PC-3 (cell line): ENCODE results near the gene RCN1. TPM values are rescaled to one million over a fixed set of nuclear protein-coding genes. Genes with fewer than 3 reads are reported as not detected.

Experiments used
- ATAC-seq: fragments of 200-7000 bp; cut with Tn5 transposase; 2 replicates; pipeline ENCODE4 v1.9.1; 2020; ENCODE audit warnings: mild to moderate bottlenecking, moderate library complexity
- BruUV-seq: library from RNA; stranded (reverse); fragments of 400-500 nt; replicated peaks from 2 replicates; lab custom pipeline; 2021; lab: Mats Ljungman, UMichigan
- CTCF ChIA-PET: fragments of 300-600 bp; sonication (Branson Sonifier 250); formaldehyde crosslinking; loops from one replicate; lab custom pipeline; 2022; ENCODE audit warnings: antibody characterized with exemption; lab: Charles Lee
- POLR2A ChIA-PET: fragments of 300-600 bp; sonication (Branson Sonifier 250); formaldehyde crosslinking; loops from one replicate; lab custom pipeline; 2022; ENCODE audit warnings: antibody characterized with exemption; ENCODE audit not compliant: unreplicated experiment; lab: Charles Lee
- DNase-seq: peaks from one replicate; pipeline ENCODE4 v3.0.0-alpha.2; 2015
- H2AFZ ChIP-seq: fragments of 300-600 bp; sonication (generic); 2 replicates; pipeline ENCODE4 v1.6.0; 2016; ENCODE audit warnings: antibody characterized with exemption, low read length
- H3F3A ChIP-seq: fragments of 300-600 bp; sonication (generic); one replicate; pipeline ENCODE4 v1.6.0; 2017; ENCODE audit warnings: antibody characterized with exemption, low read length, control low read depth, mild to moderate bottlenecking; ENCODE audit not compliant: unreplicated experiment
- H3K27ac ChIP-seq: fragments of 300-600 bp; sonication (generic); 2 replicates; pipeline ENCODE4 v1.5.1; 2016; ENCODE audit warnings: mild to moderate bottlenecking, low read length
- H3K27me3 ChIP-seq: fragments of 300-600 bp; sonication (generic); 2 replicates; pipeline ENCODE4 v1.6.1; 2016; ENCODE audit warnings: low read length, mixed read lengths
- H3K36me3 ChIP-seq: fragments of 300-600 bp; sonication (generic); 2 replicates; pipeline ENCODE4 v1.6.1; 2016; ENCODE audit warnings: low read depth, mixed run types, low read length, mixed read lengths
- H3K4me1 ChIP-seq: fragments of 300-600 bp; sonication (generic); 2 replicates; pipeline ENCODE4 v1.5.1; 2016; ENCODE audit warnings: low read length; ENCODE audit not compliant: insufficient read depth
- H3K4me2 ChIP-seq: fragments of 300-600 bp; sonication (generic); 2 replicates; pipeline ENCODE4 v1.6.0; 2016; ENCODE audit warnings: low read length
- H3K4me3 ChIP-seq: fragments of 300-600 bp; sonication (generic); 2 replicates; pipeline ENCODE4 v1.5.1; 2016; ENCODE audit warnings: mild to moderate bottlenecking, low read length, mixed read lengths
- H3K79me2 ChIP-seq: fragments of 300-600 bp; sonication (generic); 2 replicates; pipeline ENCODE4 v1.6.1; 2017; ENCODE audit warnings: low read length, mixed read lengths
- H3K9ac ChIP-seq: fragments of 300-600 bp; sonication (generic); 2 replicates; pipeline ENCODE4 v1.6.0; 2016; ENCODE audit warnings: mild to moderate bottlenecking, low read length
- H3K9me2 ChIP-seq: fragments of 300-600 bp; sonication (generic); replicated peaks from 2 replicates; pipeline ENCODE4 v1.6.1; 2016; ENCODE audit warnings: mixed run types, low read length, mixed read lengths
- H3K9me3 ChIP-seq: fragments of 300-600 bp; sonication (generic); 2 replicates; pipeline ENCODE4 v1.6.1; 2016; ENCODE audit warnings: low read length, mixed read lengths
- H4K20me1 ChIP-seq: fragments of 300-600 bp; sonication (generic); 2 replicates; pipeline ENCODE4 v1.6.1; 2016; ENCODE audit warnings: low read length, mixed read lengths
- EZH2 ChIP-seq: fragments of 300-600 bp; sonication (generic); IDR thresholded peaks from one replicate; pipeline ENCODE4 v1.6.1; 2017; ENCODE audit warnings: antibody characterized with exemption, mild to moderate bottlenecking, low read length; ENCODE audit not compliant: unreplicated experiment
- EZH2phosphoT487 ChIP-seq: fragments of 300-600 bp; sonication (generic); IDR thresholded peaks from 2 replicates; pipeline ENCODE4 v1.6.1; 2018; ENCODE audit warnings: mild to moderate bottlenecking, antibody characterized with exemption, low read length, borderline replicate concordance
- intact Hi-C: fragments of 100-400 bp; cut with micrococcal nuclease; formaldehyde crosslinking; loops from 2 replicates; pipeline ENCODE4 v1.9.0; 2023
- total RNA-seq: library from RNA; depleted of rRNA; stranded (reverse); fragments of >200 nt; gene quantifications from 2 replicates; pipeline ENCODE4 v1.2.3, GENCODE V29; 2014
- TF ChIP-seq, protein P1 (sequence below): fragments of 300-600 bp; sonication (generic); conservative IDR thresholded peaks from 2 replicates; pipeline ENCODE4 v1.5.1; 2017; ENCODE audit warnings: antibody characterized with exemption, low read depth, mild to moderate bottlenecking, low read length

RCN1 gene
- total RNA-seq, 1 experiment from 2014 or later = 110 TPM

DNA sequence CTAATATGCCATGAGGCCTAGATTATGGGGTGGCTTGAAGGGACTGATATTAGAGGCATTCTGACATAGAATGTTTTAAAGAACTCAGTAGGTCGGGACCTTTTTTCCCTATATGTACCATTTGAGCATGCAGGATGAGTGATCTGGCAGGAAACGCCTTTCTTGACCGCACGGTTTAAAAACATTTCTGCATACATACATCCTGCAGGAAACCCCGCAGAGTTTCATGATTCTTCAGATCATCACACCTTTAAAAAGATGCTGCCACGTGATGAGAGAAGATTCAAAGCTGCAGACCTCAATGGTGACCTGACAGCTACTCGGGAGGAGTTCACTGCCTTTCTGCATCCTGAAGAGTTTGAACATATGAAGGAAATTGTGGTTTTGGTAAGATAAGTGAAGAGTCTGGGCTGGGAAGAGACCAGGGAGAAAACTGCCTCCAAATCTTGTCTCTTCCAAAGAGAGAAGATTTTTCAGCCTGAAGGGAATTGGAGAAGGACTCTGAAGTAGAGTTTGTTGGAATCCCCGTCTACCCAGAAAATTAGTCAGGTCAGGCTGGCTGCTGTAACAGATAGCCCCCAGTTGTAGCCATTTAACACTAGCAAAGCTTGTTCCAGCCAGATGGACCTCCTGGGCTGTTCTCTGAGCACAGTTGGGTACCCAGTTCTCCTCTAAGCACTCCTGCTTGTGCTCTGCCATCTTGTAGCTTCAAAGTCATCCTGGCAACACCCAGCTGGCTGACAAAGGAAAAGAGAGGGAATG is 7.4 kb downstream of the RCN1 start:
- ATAC-seq (no peak), DNase-seq (no peak)
- Histone ChIP-seq H3K27me3 (no peaks in the 10 kb centered on the region), H4K20me1 (peaks cover 20% of the 10 kb centered on the region; the same call in 1 of the 2 replicates), H3K4me3 (no peak overlapping the region), H3K27ac (no peak overlapping the region), H3F3A (no peaks in the 10 kb centered on the region), H3K9me3 (no peaks in the 10 kb centered on the region), H3K4me2 (no peak overlapping the region), H3K4me1 (peaks cover 8% of the 10 kb centered on the region; the same call in 1 of the 2 replicates), H3K79me2 (peaks cover 34% of the 10 kb centered on the region), H3K36me3 (peaks cover 25% of the 10 kb centered on the region), H3K9me2 (no peaks in the 10 kb centered on the region), H3K9ac (no peak overlapping the region), H2AFZ (no peak overlapping the region)
- CTCF ChIA-PET = no interaction called here
- intact Hi-C loops = no loop called here
- no TSS peak for BruUV-seq
- POLR2A ChIA-PET = no interaction called here
- no peak for TF ChIP-seq EZH2
- TF ChIP-seq, protein P1, sequence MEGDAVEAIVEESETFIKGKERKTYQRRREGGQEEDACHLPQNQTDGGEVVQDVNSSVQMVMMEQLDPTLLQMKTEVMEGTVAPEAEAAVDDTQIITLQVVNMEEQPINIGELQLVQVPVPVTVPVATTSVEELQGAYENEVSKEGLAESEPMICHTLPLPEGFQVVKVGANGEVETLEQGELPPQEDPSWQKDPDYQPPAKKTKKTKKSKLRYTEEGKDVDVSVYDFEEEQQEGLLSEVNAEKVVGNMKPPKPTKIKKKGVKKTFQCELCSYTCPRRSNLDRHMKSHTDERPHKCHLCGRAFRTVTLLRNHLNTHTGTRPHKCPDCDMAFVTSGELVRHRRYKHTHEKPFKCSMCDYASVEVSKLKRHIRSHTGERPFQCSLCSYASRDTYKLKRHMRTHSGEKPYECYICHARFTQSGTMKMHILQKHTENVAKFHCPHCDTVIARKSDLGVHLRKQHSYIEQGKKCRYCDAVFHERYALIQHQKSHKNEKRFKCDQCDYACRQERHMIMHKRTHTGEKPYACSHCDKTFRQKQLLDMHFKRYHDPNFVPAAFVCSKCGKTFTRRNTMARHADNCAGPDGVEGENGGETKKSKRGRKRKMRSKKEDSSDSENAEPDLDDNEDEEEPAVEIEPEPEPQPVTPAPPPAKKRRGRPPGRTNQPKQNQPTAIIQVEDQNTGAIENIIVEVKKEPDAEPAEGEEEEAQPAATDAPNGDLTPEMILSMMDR = no peak
- no peak for TF ChIP-seq EZH2phosphoT487

DNA sequence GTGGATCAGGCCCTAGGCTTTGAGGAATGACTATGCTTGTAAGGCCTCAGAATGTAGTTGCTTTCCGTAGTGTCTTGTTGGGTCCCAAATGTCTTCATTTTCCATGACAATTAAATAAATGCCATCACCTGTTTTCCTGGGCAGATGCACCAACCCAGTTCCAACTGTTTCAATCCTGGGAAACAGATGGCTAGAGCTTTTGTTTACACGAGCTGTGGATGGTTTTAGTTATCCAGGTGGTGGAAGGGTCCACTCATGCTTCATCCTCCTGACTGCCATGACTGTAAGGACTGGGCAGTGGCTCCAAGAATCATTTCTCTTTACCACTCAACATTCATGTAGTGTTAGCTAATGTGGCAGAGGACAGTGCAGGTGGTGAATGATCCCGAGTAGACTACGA is 8.6 kb downstream of the RCN1 start:
- Histone ChIP-seq H3K4me2 (no peak overlapping the region), H3K4me3 (no peak overlapping the region), H4K20me1 (peaks cover 16% of the 10 kb centered on the region; the same call in 1 of the 2 replicates), H2AFZ (no peak overlapping the region), H3K79me2 (peaks cover 22% of the 10 kb centered on the region), H3F3A (no peaks in the 10 kb centered on the region), H3K9ac (no peak overlapping the region), H3K36me3 (peaks cover 31% of the 10 kb centered on the region), H3K27ac (no peak overlapping the region), H3K27me3 (no peaks in the 10 kb centered on the region), H3K9me2 (no peaks in the 10 kb centered on the region), H3K9me3 (no peaks in the 10 kb centered on the region), H3K4me1 (peaks cover 15% of the 10 kb centered on the region)
- DNase-seq = no peak
- ATAC-seq = no peak
- TF ChIP-seq, protein P1 = no peak
- TF ChIP-seq EZH2phosphoT487 (no peak), EZH2 (no peak)
- ChIA-PET CTCF (no interaction called here), POLR2A (no interaction called here)
- BruUV-seq = no TSS peak
- intact Hi-C loops = no loop called here

DNA sequence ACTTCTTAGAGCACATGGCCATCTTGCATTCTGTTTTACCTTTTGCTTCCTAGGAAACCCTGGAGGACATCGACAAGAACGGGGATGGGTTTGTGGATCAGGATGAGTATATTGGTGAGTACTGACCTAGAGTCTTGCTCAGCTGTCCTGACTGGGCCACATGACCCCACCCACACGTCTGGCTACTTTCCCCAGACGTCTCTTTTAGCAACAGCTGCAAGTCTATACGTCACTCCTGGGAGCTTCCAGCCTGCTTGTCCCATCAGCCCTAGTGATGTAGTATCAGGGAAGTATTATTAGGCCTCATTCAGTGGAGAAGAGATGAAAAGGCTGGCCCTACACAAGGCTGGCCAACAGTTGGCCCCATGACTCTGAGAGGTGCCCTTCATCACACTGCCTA is 9.6 kb downstream of the RCN1 start:
- H3K36me3 ChIP-seq = peaks cover 31% of the 10 kb centered on the region

More for the DNA sequence above, 9.6 kb downstream of the RCN1 start:
- H3K9me3 ChIP-seq = no peaks in the 10 kb centered on the region
- CTCF ChIA-PET = no interaction called here
- intact Hi-C loops = no loop called here
- H3K27ac ChIP-seq = no peak overlapping the region
- H3K9ac ChIP-seq = no peak overlapping the region
- TF ChIP-seq EZH2phosphoT487 (no peak), EZH2 (no peak)
- TF ChIP-seq, protein P1 = no peak
- no peaks in the 10 kb centered on the region for H3K27me3 ChIP-seq
- H3F3A ChIP-seq = no peaks in the 10 kb centered on the region
- H3K9me2 ChIP-seq = no peaks in the 10 kb centered on the region
- ATAC-seq = no peak
- peaks cover 16% of the 10 kb centered on the region; the same call in 1 of the 2 replicates for H4K20me1 ChIP-seq
- no TSS peak for BruUV-seq
- H3K79me2 ChIP-seq = peaks cover 15% of the 10 kb centered on the region
- POLR2A ChIA-PET = no interaction called here
- peaks cover 15% of the 10 kb centered on the region for H3K4me1 ChIP-seq
- no peak for DNase-seq
- no peak overlapping the region for H3K4me3 ChIP-seq
- H3K4me2 ChIP-seq = no peak overlapping the region
- no peak overlapping the region for H2AFZ ChIP-seq
